MCF 10A (cell line): Measurements from ENCODE around the gene DHX9. TPM values are rescaled to one million over a fixed set of nuclear protein-coding genes. Genes with fewer than 3 reads are reported as not detected.

ENCODE experiments used
- BruUV-seq: library from RNA; stranded (reverse); fragments of 400-500 nt; replicated peaks from 2 replicates; lab custom pipeline; 2021; lab: Mats Ljungman, UMichigan
- CTCF ChIA-PET: fragments of 300-600 bp; sonication (Branson Sonifier 250); formaldehyde crosslinking; extraction: SDS; loops from one replicate; lab custom pipeline; 2021; ENCODE audit warnings: antibody characterized with exemption, inconsistent platforms; lab: Yijun Ruan, JAX
- POLR2A ChIA-PET: fragments of 300-600, 350-650 bp; sonication (Branson Sonifier 250); formaldehyde crosslinking; extraction: SDS; loops from one replicate; lab custom pipeline; 2020; ENCODE audit warnings: antibody characterized with exemption, inconsistent platforms; lab: Yijun Ruan, JAX
- DNase-seq: peaks from one replicate; pipeline ENCODE4 v3.0.0-alpha.2; 2018; ENCODE audit not compliant: unreplicated experiment
- H3K27ac Mint-ChIP-seq: one replicate; pipeline ENCODE4 v1.8.0; 2022; ENCODE audit warnings: mild to moderate bottlenecking, low read depth, mixed read lengths; ENCODE audit not compliant: unreplicated experiment
- H3K27me3 Mint-ChIP-seq: one replicate; pipeline ENCODE4 v1.8.0; 2022; ENCODE audit warnings: mixed read lengths; ENCODE audit not compliant: insufficient read depth, unreplicated experiment
- H3K36me3 Mint-ChIP-seq: one replicate; pipeline ENCODE4 v1.8.0; 2022; ENCODE audit warnings: mild to moderate bottlenecking, moderate library complexity, mixed read lengths; ENCODE audit not compliant: insufficient read depth, unreplicated experiment
- H3K4me1 Mint-ChIP-seq: one replicate; pipeline ENCODE4 v1.8.0; 2022; ENCODE audit warnings: mixed read lengths; ENCODE audit not compliant: insufficient read depth, unreplicated experiment
- H3K4me3 Mint-ChIP-seq: one replicate; pipeline ENCODE4 v1.8.0; 2022; ENCODE audit warnings: mild to moderate bottlenecking, moderate library complexity, mixed read lengths; ENCODE audit not compliant: unreplicated experiment
- H3K9me3 Mint-ChIP-seq: one replicate; pipeline ENCODE4 v1.8.0; 2022; ENCODE audit warnings: mixed read lengths; ENCODE audit not compliant: unreplicated experiment
- intact Hi-C: fragments of 100-400 bp; cut with micrococcal nuclease; formaldehyde crosslinking; loops from 2 replicates; pipeline ENCODE4 v1.14.1; 2022
- total RNA-seq: library from RNA; stranded (reverse); gene quantifications from 2 replicates; pipeline ENCODE4 v1.2.3, GENCODE V29; 2022
- TF ChIP-seq, protein P1 (sequence below): fragments of 200-600 bp; IDR thresholded peaks from one replicate; pipeline ENCODE4 v1.8.0; 2022; ENCODE audit warnings: antibody characterized with exemption, mild to moderate bottlenecking; ENCODE audit not compliant: unreplicated experiment

Gene DHX9
- total RNA-seq, 1 experiment from 2014 or later = 107 TPM

DNA sequence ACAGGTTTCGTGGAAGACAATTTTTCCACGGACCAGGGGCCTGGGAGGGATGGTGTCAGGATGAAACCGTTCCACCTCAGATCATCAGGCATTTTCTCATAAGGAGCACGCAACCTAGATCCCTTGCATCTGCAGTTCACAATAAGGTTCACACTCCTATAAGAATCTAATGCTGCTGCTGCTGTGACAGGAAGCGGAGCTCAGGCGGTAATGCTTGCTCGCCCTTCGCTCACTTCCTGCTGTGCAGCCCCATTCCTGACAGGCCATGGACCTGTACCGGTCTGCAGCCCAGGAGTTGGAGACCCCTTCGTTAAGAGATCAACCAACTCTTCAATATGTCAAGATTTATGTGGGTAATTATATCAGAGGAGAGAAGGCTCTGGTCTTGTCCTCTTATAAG lies 3.3 kb upstream of the DHX9 start:
- peaks cover 18% of the 10 kb centered on the region for H3K36me3 Mint-ChIP-seq
- ChIA-PET POLR2A (no interaction called here), CTCF (interaction anchor here (0.6 kb wide), 1 partner anchor 8 kb away, joined by 3 read pairs; no protein-coding TSS in a partner anchor)
- TF ChIP-seq, protein P1, sequence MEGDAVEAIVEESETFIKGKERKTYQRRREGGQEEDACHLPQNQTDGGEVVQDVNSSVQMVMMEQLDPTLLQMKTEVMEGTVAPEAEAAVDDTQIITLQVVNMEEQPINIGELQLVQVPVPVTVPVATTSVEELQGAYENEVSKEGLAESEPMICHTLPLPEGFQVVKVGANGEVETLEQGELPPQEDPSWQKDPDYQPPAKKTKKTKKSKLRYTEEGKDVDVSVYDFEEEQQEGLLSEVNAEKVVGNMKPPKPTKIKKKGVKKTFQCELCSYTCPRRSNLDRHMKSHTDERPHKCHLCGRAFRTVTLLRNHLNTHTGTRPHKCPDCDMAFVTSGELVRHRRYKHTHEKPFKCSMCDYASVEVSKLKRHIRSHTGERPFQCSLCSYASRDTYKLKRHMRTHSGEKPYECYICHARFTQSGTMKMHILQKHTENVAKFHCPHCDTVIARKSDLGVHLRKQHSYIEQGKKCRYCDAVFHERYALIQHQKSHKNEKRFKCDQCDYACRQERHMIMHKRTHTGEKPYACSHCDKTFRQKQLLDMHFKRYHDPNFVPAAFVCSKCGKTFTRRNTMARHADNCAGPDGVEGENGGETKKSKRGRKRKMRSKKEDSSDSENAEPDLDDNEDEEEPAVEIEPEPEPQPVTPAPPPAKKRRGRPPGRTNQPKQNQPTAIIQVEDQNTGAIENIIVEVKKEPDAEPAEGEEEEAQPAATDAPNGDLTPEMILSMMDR = no peak
- H3K27me3 Mint-ChIP-seq = no peaks in the 10 kb centered on the region
- peaks cover 16% of the 10 kb centered on the region for H3K4me1 Mint-ChIP-seq
- H3K4me3 Mint-ChIP-seq = no peak overlapping the region
- BruUV-seq = no TSS peak
- DNase-seq = no peak
- no peak overlapping the region for H3K27ac Mint-ChIP-seq
- intact Hi-C loops = no loop called here
- H3K9me3 Mint-ChIP-seq = no peaks in the 10 kb centered on the region

GRCh38 chr1:182841368-182841988 lies 2.3 kb downstream of the DHX9 start:
- Mint-ChIP-seq H3K4me3 (peak overlapping the region; percentile 88), H3K27me3 (no peaks in the 10 kb centered on the region), H3K9me3 (no peaks in the 10 kb centered on the region), H3K4me1 (peaks cover 36% of the 10 kb centered on the region), H3K27ac (peak overlapping the region; percentile 80), H3K36me3 (peaks cover 66% of the 10 kb centered on the region)
- POLR2A ChIA-PET = interaction anchor here (0.6 to 1.1 kb wide), 4 partner anchors 24 to 1346 kb away, joined by 3 read pairs; partner anchors contain the start of gene SMG7
- TF ChIP-seq, protein P1 = no peak
- CTCF ChIA-PET = interaction anchor here (1.3 kb wide), 1 partner anchor 240 kb away, joined by 5 read pairs; no protein-coding TSS in a partner anchor
- DNase-seq = peak; percentile 49
- intact Hi-C loops = no loop called here
- BruUV-seq = no TSS peak

- peaks cover 74% of the 10 kb centered on the region for H3K36me3 Mint-ChIP-seq
- no peak for DNase-seq
- H3K4me3 Mint-ChIP-seq = peak overlapping the region; percentile 88
- intact Hi-C loops = no loop called here
- TF ChIP-seq, protein P1 = no peak
- peak overlapping the region; percentile 80 for H3K27ac Mint-ChIP-seq
- peaks cover 41% of the 10 kb centered on the region for H3K4me1 Mint-ChIP-seq
- no peaks in the 10 kb centered on the region for H3K9me3 Mint-ChIP-seq
- BruUV-seq = no TSS peak
- CTCF ChIA-PET = interaction anchor here (0.7 to 1.1 kb wide), 3 partner anchors 12 to 58 kb away, joined by 3 read pairs; no protein-coding TSS in a partner anchor
- POLR2A ChIA-PET = interaction anchor here (0.8 to 0.9 kb wide), 2 partner anchors 11 to 49 kb away, joined by 6 to 7 read pairs; no protein-coding TSS in a partner anchor
- H3K27me3 Mint-ChIP-seq = no peaks in the 10 kb centered on the region
Observed at GRCh38 chr1:182842265-182842664, 3.1 kb downstream of the DHX9 start.

- TF ChIP-seq, protein P1 = no peak
- CTCF ChIA-PET = interaction anchor here (0.7 to 1.5 kb wide), 3 partner anchors 42 to 1496 kb away, joined by 3 read pairs; no protein-coding TSS in a partner anchor
- H3K27ac Mint-ChIP-seq = no peak overlapping the region
- H3K4me3 Mint-ChIP-seq = no peak overlapping the region
- no peak for DNase-seq
- no peaks in the 10 kb centered on the region for H3K27me3 Mint-ChIP-seq
- no TSS peak for BruUV-seq
- no peaks in the 10 kb centered on the region for H3K9me3 Mint-ChIP-seq
- peaks cover 91% of the 10 kb centered on the region for H3K36me3 Mint-ChIP-seq
- peaks cover 64% of the 10 kb centered on the region for H3K4me1 Mint-ChIP-seq
- POLR2A ChIA-PET = interaction anchor here (1.3 to 1.8 kb wide), 2 partner anchors 20 to 44 kb away, joined by 4 read pairs; no protein-coding TSS in a partner anchor
- intact Hi-C loops = no loop called here
Observed at GRCh38 chr1:182845379-182845778, 6.2 kb downstream of the DHX9 start.
